ENCODE results near the gene PPP1R12B.

GRCh38 chr1:202565890-202566602 is 217.5 kb downstream of the PPP1R12B start:
- TF ChIP-seq, protein P1, sequence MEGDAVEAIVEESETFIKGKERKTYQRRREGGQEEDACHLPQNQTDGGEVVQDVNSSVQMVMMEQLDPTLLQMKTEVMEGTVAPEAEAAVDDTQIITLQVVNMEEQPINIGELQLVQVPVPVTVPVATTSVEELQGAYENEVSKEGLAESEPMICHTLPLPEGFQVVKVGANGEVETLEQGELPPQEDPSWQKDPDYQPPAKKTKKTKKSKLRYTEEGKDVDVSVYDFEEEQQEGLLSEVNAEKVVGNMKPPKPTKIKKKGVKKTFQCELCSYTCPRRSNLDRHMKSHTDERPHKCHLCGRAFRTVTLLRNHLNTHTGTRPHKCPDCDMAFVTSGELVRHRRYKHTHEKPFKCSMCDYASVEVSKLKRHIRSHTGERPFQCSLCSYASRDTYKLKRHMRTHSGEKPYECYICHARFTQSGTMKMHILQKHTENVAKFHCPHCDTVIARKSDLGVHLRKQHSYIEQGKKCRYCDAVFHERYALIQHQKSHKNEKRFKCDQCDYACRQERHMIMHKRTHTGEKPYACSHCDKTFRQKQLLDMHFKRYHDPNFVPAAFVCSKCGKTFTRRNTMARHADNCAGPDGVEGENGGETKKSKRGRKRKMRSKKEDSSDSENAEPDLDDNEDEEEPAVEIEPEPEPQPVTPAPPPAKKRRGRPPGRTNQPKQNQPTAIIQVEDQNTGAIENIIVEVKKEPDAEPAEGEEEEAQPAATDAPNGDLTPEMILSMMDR (IDR thresholded peaks at IDR 0.05) = no peak
- no peak for TF ChIP-seq POLR2A (IDR thresholded peaks at IDR 0.05)

Data from uterus (tissue), 2 donors.